ENCODE results near the gene TBX15.

- TF ChIP-seq CTCF (conservative IDR thresholded peaks at IDR 0.05; ENCODE audit: low read depth in 2 of 2) (no peak), EZH2phosphoT487 (IDR thresholded peaks at IDR 0.05; ENCODE audit: unreplicated experiment) (no peak), CREB1 (CRISPR knock-in tag; IDR thresholded peaks at IDR 0.05; ENCODE audit: low read depth) (no peak), POLR2AphosphoS5 (IDR thresholded peaks at IDR 0.05; ENCODE audit: low read depth) (no peak), EZH2 (IDR thresholded peaks at IDR 0.05; ENCODE audit: low read depth, unreplicated experiment) (no peak), ZNF114 (CRISPR knock-in tag; IDR thresholded peaks at IDR 0.05) (no peak), REST (IDR thresholded peaks at IDR 0.05; ENCODE audit: unreplicated experiment) (no peak), JUNB (IDR thresholded peaks at IDR 0.05; ENCODE audit: unreplicated experiment) (no peak), NANOG (IDR thresholded peaks at IDR 0.05; ENCODE audit: borderline replicate concordance) (no peak), STAT1 (IDR thresholded peaks at IDR 0.05; ENCODE audit: unreplicated experiment) (no peak), ETS1 (IDR thresholded peaks at IDR 0.05) (no peak)
Observed at GRCh38 chr1:118877668-118878396, 110.3 kb downstream of the TBX15 start.

Data from GM23338 (cell line).